Sigmoid colon (tissue), 7 donors: ENCODE results near the gene SERPINE1. TPM values are rescaled to one million over a fixed set of nuclear protein-coding genes. Genes with fewer than 3 reads are reported as not detected.

Experiments
- DNase-seq: peaks from one replicate; pipeline ENCODE4 v3.0.0-alpha.2; 2019
- H3K27ac ChIP-seq, 4 donors: fragments of 200-600 bp; sonication (generic); one replicate each; pipeline ENCODE4 v1.5.1; 2016 to 2019; ENCODE audit warnings: mild to moderate bottlenecking in 1 of 4
- H3K27me3 ChIP-seq, 3 donors: fragments of 200-600 bp; sonication (generic); one replicate each; pipeline ENCODE4 v1.5.1; 2019; ENCODE audit warnings: mild to moderate bottlenecking in 1 of 3
- H3K36me3 ChIP-seq, 4 donors: fragments of 200-600 bp; sonication (generic); one replicate each; pipeline ENCODE4 v1.5.1; 2016 to 2019
- H3K4me1 ChIP-seq, 4 donors: fragments of 200-600 bp; sonication (generic); one replicate each; pipeline ENCODE4 v1.5.1; 2017 to 2019
- H3K4me3 ChIP-seq, 4 donors: fragments of 200-600 bp; sonication (generic); one replicate each; pipeline ENCODE4 v1.5.1; 2017 to 2019; ENCODE audit warnings: mild to moderate bottlenecking in 2 of 4, moderate library complexity in 1 of 4
- H3K9me3 ChIP-seq, 4 donors: fragments of 200-600 bp in 3 of 4; sonication (generic) in 3 of 4; one replicate each; pipeline versions ENCODE4 v1.5.1 to v1.6.1; 2013 to 2019
- CTCF ChIP-seq, 4 experiments: fragments of 450-650 bp in 3 of 4; fragments of 200-600 bp in 1 of 4; IDR thresholded peaks; one replicate each; pipeline ENCODE4 v1.5.1; 2016 to 2019; ENCODE audit warnings: antibody characterized with exemption in 4 of 4, mild to moderate bottlenecking in 3 of 4, moderate library complexity in 2 of 4
- EP300 ChIP-seq, 4 donors: sonication (generic); formaldehyde crosslinking; IDR thresholded peaks; one replicate each; pipeline ENCODE4 v1.6.1; 2017; ENCODE audit warnings: antibody characterized with exemption in 4 of 4
- POLR2A ChIP-seq, 2 donors: fragments of 450-650 bp; IDR thresholded peaks; one replicate each; pipeline ENCODE4 v1.6.1; 2016; ENCODE audit warnings: antibody characterized with exemption in 2 of 2, mild to moderate bottlenecking in 2 of 2, moderate library complexity in 2 of 2
- POLR2AphosphoS5 ChIP-seq, 4 donors: sonication (generic); formaldehyde crosslinking; IDR thresholded peaks; one replicate each; pipeline ENCODE4 v1.6.1; 2017; ENCODE audit warnings: antibody characterized with exemption in 4 of 4
- WGBS, 2 donors: extraction: QIAGEN DNeasy Blood & Tissue Kit; methylation state at CpG; one replicate each; pipeline ENCODE4 v1.1.7; 2013; 5-methylcytosine and 5-hydroxymethylcytosine counted together
- intact Hi-C: fragments of 100-400 bp; cut with DNase I; formaldehyde crosslinking; loops from one replicate; pipeline ENCODE4 v1.15.1; 2023
- polyA plus RNA-seq, 3 donors: library from polyadenylated mRNA; stranded (reverse); fragments of 200-250 nt; gene quantifications; one replicate each; pipeline ENCODE4 v1.2.3, GENCODE V29; 2013
- total RNA-seq, 4 donors: library from RNA; depleted of rRNA; stranded (reverse); fragments of >200 nt; gene quantifications; one replicate each; pipeline ENCODE4 v1.1.0, GENCODE V29; 2016
- donor health status: healthy with polysubstance abuse.
- donor health status: Bipolar disorder and iron deficiency.
- donor health status: healthy.

Gene SERPINE1
- total and polyA plus RNA-seq, 7 donors: 0.46 to 21.3 (median 9.3) TPM

GRCh38 chr7:101175664-101176063 lies 48.8 kb downstream of the SERPINE1 start:
- H3K4me1 ChIP-seq: peaks cover 0 to 46% (median 34%) of the 10 kb centered on the region in 4 donors
- 4 to 21% methylated on average over 3 of the region's 3 CpGs for WGBS, 2 donors
- TF ChIP-seq EP300 (IDR thresholded peaks at IDR 0.05): no peak
- no peak for TF ChIP-seq POLR2AphosphoS5 (IDR thresholded peaks at IDR 0.05)
- TF ChIP-seq CTCF (IDR thresholded peaks at IDR 0.05): no peak
- TF ChIP-seq POLR2A (IDR thresholded peaks at IDR 0.05): no peak
- DNase-seq: no peak
- no peaks in the 10 kb centered on the region for H3K9me3 ChIP-seq
- no peaks in the 10 kb centered on the region for H3K36me3 ChIP-seq
- H3K4me3 ChIP-seq: no peak overlapping the region
- intact Hi-C loops: no loop called here
- H3K27me3 ChIP-seq: peaks cover 69 to 100% (median 94%) of the 10 kb centered on the region in 3 donors
- H3K27ac ChIP-seq: no peak overlapping the region

- intact Hi-C loops: no loop called here
- H3K4me3 ChIP-seq: no peak overlapping the region
- no peak overlapping the region for H3K27ac ChIP-seq
- H3K36me3 ChIP-seq: no peaks in the 10 kb centered on the region
- TF ChIP-seq POLR2AphosphoS5 (IDR thresholded peaks at IDR 0.05): no peak
- TF ChIP-seq CTCF (IDR thresholded peaks at IDR 0.05): no peak
- TF ChIP-seq POLR2A (IDR thresholded peaks at IDR 0.05): no peak
- no peak for TF ChIP-seq EP300 (IDR thresholded peaks at IDR 0.05)
- H3K9me3 ChIP-seq: no peaks in the 10 kb centered on the region
- WGBS, 2 donors: 79 to 81% methylated on average over 2 of the region's 2 CpGs
- H3K4me1 ChIP-seq: peaks cover 0 to 35% (median 27%) of the 10 kb centered on the region in 4 donors
- H3K27me3 ChIP-seq: peaks cover 57 to 100% (median 96%) of the 10 kb centered on the region in 3 donors
- DNase-seq: no peak
Observed at GRCh38 chr7:101177644-101178043, 50.7 kb downstream of the SERPINE1 start.

GRCh38 chr7:101179117-101179516 lies 52.2 kb downstream of the SERPINE1 start:
- Histone ChIP-seq H3K4me3 (no peak overlapping the region), H3K27ac (no peak overlapping the region), H3K9me3 (no peaks in the 10 kb centered on the region), H3K36me3 (no peaks in the 10 kb centered on the region), H3K27me3 (peaks cover 42 to 99% (median 93%) of the 10 kb centered on the region in 3 donors), H3K4me1 (peaks cover 0 to 20% (median 17%) of the 10 kb centered on the region in 4 donors)
- TF ChIP-seq POLR2A (IDR thresholded peaks at IDR 0.05): no peak
- no peak for TF ChIP-seq POLR2AphosphoS5 (IDR thresholded peaks at IDR 0.05)
- TF ChIP-seq CTCF (IDR thresholded peaks at IDR 0.05): no peak
- no peak for TF ChIP-seq EP300 (IDR thresholded peaks at IDR 0.05)
- DNase-seq: no peak
- WGBS, 2 donors: 2% methylated on average over 20 of the region's 20 CpGs
- intact Hi-C loops: no loop called here

- Histone ChIP-seq H3K9me3 (no peaks in the 10 kb centered on the region), H3K27me3 (peaks cover 36 to 99% (median 91%) of the 10 kb centered on the region in 3 donors), H3K27ac (no peak overlapping the region), H3K36me3 (no peaks in the 10 kb centered on the region), H3K4me3 (no peak overlapping the region), H3K4me1 (peaks cover 0 to 17% (median 15%) of the 10 kb centered on the region in 4 donors)
- no peak for DNase-seq
- intact Hi-C loops: no loop called here
- WGBS, 2 donors: 3 to 6% methylated on average over 27 of the region's 27 CpGs
- TF ChIP-seq POLR2A (IDR thresholded peaks at IDR 0.05): no peak
- TF ChIP-seq EP300 (IDR thresholded peaks at IDR 0.05): no peak
- no peak for TF ChIP-seq CTCF (IDR thresholded peaks at IDR 0.05)
- no peak for TF ChIP-seq POLR2AphosphoS5 (IDR thresholded peaks at IDR 0.05)
Observed at GRCh38 chr7:101179713-101180112, 52.8 kb downstream of the SERPINE1 start.
